Measurements from ENCODE around the gene GPR161. TPM values are rescaled to one million over a fixed set of nuclear protein-coding genes. Genes with fewer than 3 reads are reported as not detected.
A peak's percentile ranks its signal among the peaks of the same experiment; 100 is the strongest.

The GPR161 gene
- total RNA-seq, 1 experiment from 2014 or later = 13.4 TPM

DNA sequence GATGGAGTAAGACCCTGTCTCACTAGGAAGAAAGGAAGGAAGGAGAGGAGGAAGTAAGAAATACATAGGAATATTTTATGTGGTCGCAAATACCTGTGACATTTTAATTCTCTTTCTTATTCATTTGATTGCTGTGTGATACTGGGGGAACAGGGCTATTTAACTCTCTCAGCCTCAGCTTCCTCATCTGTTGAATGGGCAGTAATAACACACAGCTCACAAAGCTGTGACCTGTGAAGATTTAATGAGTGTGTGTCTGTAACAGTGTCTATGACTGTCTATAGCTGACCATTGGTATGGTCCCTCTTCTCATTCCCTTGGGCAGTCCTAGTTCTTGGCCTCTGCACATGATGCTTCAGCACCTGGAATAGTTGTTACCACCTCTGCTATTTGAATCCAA, 13.6 kb upstream of the GPR161 start:
- DNase-seq (ENCODE audit: low read depth) = no peak

DNA sequence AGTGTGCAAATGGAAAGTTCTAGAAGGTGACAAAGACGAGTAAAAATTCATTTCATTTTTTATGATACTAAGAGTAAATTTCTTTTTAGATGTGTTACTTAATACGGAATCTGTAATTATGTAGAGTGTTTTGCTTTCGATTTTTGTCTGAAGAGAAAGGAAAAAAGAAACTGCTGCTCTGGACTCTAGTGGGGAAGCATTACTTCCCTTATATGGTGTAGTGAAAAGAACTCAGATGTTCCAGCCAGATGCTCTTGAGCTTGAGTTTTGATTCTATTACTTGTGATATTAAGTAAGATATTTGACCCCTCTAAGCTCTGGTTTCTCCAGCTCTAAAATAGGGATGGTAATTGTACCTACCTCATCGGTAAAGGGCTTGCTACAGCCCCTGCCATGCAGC, 12.2 kb upstream of the GPR161 start:
- no peak for DNase-seq (ENCODE audit: low read depth)

DNA sequence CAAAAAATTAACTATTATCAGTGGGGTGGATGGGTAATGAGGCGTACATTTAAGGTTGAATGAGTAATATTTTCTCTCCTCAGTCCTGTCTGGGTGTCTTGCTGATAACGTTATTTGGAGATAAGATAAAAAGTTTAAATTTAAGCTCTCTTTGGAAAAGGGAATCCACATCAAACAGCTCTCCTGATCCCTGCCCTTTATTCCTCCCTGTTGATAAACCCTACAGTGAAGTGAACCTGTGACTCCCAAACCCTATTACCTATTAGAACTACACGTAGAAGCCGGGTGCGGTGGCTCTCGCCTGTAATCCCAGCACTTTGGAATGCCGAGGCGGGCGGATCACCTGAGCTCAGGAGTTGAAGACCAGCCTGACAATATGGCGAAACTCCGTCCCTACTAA, 9.9 kb upstream of the GPR161 start:
- no peak for DNase-seq (ENCODE audit: low read depth)

DNA sequence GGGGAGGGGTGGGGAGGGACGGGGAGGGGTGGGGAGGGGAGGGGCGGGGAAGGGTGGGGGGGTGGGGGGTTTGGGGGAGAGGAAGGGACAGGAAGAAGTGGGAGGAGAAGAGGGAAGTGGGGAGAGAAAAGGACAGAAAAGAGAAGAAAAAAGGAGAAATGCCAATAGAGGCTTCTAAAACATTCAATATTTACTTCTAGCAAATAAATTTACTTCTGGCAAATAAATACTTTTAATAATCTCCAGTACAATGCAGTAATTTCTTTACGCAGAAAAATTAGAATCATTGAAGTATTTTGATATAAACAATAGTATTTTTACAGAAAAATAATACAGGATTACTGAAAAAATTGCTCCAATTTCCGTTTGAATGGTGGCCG, 9.4 kb upstream of the GPR161 start:
- no peak for DNase-seq (ENCODE audit: low read depth)

DNA sequence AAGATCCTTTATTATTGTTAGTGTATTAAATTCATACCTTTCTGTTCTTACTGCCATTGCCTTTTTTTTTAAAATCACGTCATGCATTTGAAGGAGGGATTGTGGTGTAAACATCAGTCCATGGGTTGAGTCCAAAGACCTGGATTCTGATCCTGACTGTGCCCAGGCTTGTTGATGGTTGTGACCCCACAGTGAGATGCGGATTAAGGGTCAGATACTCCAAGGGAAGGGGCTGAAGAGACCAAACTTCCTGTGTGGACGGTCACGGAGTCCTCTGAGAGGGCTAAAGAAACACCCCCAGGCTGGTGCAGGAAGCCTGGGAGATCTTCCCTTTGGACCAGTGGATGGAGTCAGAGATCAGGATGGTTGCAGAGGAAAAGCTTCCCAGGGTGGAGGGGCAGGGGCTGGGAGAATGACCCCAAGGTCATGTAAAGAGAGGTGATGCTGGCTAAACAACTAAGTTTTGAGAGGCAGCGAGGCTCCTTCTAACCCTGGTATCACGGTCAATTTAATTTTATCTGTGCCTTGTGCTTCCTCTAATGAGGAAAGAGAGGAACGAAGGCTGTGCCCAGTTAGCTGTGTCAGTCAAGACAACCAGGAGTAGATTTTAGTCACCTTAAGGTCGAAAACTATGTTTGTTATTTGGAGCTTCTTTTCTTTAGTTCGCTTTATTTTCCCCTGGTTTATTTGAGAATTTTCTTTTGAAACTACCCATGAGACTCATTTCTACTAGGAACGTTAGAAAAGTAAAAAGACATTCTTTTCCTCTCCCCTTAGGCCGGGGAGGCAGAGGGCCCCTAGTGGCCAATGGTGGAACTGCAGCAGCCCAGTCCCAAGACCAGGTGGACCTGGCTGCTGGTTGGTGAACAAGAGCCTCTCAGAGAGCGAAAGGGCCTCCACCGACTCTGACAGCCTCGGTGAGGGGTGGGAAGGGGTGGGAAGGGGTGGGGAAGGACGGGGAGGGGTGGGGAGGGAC, 8.7 kb upstream of the GPR161 start:
- peak; percentile 76 for DNase-seq (ENCODE audit: low read depth)

DNA sequence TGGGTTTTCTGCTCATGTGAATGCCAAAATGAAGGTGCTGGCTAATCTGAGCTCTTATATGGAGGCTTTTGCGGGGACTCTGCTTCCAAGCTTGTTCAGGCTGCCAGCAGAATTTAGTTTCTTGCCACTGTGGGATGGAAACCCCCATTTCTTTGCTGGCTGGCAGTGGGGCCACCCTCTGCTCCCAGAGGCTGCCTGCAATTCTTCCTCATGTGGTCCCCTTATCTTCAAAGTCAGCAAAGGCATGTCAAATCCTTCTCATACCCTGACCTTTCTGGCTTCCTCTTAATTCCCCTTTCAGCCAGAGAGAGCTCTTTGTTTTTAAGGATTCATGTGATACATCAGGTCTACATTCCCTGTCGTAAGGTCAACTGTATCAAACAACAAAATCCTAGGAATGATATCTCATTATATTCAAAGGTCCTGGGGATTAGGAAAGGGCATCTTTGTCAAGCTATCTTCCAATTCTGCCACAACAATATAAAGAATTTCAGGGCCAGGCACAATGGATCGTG, 5.2 kb upstream of the GPR161 start:
- DNase-seq (ENCODE audit: low read depth) = no peak

DNA sequence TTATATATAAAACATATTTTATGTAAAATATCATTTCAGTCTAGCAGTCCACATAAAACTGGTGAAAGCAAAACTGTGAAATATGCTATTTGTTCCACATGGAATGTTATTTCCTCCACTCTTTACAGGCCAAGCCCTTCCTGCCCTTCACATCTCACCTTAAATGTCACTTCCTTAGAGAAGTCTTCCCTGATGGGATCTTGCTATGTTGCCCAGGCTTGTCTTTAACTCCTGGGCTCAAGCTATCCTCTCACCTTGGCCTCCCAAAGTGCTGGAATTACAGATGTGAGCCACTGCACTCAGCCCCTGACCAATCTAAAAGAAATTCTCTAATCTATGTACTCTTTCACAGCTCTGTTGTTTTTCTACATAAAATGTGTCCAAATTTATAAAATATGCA, 2.3 kb upstream of the GPR161 start:
- no peak for DNase-seq (ENCODE audit: low read depth)

DNA sequence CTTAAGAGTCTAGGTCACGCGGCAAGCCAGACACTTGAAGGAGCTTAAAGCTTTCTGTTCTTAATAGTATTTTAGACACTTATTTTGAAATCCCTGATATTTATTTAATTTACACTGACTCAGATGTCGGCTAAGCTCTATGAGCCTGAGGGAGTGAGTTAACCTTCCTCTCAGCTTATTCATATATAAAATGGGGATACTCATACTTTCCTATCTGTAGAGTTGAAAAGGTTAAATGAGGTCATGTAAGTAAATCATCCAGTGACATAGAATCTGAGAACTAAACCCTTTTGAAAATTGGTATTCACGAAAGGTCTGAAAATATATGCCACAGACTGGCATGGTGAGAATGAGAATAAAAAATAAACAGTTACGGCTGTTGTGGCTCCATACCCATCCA, 1.4 kb upstream of the GPR161 start:
- DNase-seq (ENCODE audit: low read depth) = no peak

DNA sequence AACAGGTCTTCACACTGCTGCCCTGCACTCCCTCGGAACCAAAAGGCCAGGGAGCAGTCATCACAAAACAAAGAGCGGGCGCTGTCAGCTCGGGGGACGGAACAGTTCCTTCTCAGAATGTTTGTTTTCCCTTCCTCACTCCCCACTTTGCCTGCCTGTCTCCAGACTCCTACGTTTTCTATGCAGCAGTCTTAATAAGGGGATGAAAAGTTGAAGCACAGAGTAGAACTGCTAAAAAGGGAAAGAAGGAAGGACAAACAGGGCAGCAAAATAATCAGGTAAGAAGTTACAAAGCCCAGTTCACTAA, 738 bp upstream of the GPR161 start:
- DNase-seq (ENCODE audit: low read depth) = no peak

DNA sequence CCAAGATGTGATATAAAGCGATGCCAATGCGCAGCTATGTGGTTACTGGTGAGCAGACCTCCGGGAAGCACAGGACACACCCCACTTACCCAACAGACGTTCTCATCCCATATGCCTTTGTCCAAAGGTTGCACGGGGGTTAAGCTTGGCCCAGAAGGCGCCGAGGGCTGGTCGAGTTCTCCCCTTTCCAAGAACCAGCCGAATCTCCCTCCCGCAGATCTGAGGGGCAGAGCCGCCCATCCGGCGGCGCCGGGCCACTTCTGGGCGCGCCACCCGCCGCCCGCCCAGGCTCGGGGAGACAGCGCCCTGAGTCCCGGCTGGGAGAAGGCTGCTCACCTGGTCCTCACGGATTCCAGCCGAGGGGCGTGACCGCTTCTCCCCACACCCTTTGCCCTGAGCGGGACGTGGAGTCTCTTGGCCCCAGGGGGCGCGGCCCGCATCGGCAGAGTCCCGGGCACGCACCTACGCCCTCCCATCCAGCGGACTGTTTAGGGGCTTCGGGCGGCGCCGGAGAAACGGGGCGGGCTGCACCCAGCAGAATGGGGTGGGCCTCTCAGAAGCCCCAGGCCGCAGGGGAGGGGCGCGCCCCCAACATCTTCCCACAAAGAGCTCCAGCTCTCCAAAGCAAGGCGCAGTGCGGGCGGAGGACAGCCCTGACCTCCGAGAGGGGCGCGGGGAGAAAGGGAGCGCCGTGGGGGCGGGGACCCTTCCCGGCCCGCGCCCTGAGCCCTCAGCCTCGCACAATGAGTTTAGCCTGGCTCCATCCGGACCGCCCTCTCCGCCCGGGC, 615 bp downstream of the GPR161 start:
- peak; percentile 20 for DNase-seq (ENCODE audit: low read depth)

DNA sequence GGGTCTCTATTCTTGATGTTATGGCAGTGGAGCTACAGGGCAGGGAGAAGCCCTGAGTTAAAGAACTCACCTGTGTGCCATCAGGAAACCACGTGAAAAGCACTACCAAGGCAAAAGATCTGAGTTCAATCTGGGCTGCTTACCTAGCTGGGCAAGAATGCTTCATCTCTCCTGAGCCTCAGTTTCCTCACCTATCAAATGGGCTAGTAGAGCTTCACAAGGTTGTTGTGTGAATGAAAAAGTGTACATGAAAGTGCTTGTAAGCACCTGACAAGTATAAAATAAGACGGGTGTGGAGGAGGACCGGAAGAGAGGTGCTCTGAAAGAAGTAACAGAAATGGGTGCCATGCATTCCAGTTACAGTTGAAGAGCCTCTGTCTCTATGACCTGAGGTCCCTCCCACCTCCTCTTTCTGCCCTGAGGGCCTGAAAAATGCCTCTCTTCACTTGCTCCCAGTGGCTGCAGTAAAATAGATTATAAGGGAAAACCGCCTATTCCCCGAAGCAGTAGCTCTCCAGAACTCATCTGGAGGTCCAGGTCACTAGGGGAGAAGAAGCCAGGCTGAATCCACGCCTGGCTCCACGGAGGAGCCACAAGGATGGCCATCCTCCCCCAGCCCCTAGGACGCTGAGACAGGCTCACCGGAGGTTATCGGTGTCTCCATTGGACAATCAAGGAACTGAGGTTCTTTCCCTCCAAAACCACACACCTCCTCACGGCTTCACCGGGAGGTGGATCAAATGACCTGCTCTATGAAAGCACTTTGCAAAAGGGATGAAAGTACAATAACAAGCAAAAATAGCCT, 1.4 kb downstream of the GPR161 start:
- DNase-seq (ENCODE audit: low read depth) = no peak

DNA sequence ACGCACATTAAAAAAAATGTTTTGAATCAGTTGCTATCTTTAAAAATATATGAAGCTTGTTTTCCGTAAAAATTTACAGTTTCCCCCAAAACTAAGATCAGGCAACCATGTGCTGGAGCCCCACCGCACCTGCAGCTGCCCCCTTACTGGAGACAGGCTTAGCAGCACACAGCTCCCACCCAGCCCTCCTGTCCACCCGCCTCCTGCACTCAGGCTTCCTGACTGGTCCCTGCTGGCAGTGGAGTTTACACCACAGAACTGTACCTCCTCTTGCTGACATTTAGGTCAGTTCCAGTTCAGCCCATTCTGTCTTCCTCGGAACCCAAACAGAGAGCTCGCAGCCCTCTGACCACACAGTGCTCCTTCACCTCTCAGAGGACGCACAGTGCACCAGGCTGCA, 2.1 kb downstream of the GPR161 start:
- no peak for DNase-seq (ENCODE audit: low read depth)

DNA sequence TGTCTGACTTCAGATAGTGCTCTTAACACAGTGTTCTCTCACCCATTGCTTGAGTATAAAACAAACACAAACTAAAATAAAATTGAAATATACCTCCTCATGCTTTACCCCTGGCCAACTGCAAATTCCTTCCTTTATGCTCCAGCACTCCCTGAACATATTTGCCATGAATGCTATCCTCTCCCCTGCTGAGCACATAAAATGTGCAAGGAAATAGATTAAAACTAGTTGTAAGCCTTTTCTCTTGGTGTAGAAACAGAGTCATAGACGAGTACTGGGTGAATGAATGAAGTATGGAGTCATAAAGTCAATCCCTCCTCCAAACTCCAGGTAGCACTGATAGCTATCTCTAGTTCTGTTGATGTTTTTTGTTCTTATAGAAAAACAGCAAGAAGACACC, 2.6 kb downstream of the GPR161 start:
- DNase-seq (ENCODE audit: low read depth) = no peak

DNA sequence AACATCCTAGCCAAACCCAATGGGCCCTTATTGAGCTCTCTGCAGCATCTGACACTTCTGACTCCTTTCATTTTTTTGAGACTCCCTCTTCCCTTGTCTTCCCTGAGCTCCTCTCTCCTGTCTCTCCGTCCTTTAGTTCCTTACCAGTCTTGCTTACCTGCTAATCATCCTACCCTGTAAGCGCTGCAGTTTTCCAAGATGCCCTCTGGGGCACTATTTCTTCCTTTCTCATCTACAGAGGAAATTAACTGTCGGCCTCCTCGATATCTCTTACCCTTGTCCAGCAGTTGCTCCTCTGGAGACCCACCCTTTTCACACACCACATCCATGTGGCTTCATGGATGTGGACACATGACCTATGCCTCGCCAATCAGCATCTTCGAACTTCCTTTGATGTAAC, 6.8 kb downstream of the GPR161 start:
- DNase-seq (ENCODE audit: low read depth) = no peak

DNA sequence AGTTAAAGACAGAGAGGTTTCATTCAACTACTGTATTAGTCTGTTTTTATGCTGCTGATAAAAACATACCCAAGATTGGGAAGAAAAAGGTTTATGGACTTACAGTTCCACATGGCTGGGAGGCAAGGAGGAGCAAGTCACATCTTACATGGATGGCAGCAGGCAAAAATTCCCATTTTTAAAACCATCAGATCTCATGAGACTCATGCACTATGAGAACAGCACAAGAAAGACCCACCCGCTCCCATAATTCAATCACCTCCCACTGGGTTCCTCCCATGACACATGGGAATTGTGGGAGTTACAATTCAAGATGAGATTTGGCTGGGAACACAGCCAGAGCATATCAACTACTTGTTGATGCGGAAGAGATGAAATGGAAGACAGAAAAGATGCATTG, 9.2 kb downstream of the GPR161 start:
- DNase-seq (ENCODE audit: low read depth) = no peak

DNA sequence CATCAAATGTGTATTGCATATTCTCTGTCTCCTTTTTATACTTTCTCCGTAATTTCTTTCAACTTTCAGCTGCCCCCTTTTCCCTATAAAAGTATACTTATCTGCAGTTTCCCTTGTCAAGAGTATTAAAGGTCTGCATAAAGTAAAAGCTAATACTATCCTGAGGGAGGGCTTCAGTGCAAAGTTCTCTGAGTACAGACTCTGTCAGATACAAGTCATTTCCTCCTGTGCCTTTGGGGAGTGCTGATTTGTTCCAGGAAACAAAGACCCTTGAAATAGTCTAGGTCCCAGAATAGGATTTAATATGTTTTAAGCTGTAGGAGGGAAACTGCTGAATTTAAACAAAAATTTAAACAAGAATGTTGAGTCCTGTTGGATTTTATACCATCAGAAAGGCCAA, 11.7 kb downstream of the GPR161 start:
- DNase-seq (ENCODE audit: low read depth) = no peak

DNA sequence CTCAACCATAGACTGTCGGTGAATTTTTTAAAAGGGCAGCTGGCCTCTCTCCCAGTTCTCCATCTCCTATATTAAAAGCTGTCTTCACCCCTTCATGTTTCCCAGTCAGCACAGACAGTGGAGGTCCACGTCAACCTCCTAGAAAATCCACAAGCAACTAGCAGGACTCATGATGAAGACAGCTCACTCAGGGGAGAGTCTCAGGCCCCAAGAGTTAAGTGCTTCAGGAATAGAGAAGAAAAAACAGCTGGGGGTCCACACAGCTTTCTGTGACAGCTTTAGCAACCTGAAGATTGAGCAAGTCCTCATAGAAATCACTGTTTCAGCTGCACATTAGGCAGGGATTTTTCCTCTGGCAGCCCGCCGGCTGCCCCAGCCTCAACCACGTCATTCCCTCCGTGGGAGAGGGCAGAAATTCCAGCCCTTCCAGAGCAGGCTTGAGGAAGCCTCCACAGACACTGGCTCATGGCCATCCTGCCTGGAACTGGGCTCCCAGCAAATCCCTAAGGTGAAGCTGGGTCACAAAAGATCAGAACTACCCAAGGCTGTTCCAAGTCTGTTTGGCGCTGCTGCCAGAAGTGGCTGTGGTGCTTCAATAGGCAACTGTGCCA, 15.2 kb downstream of the GPR161 start:
- DNase-seq (ENCODE audit: low read depth) = no peak

DNA sequence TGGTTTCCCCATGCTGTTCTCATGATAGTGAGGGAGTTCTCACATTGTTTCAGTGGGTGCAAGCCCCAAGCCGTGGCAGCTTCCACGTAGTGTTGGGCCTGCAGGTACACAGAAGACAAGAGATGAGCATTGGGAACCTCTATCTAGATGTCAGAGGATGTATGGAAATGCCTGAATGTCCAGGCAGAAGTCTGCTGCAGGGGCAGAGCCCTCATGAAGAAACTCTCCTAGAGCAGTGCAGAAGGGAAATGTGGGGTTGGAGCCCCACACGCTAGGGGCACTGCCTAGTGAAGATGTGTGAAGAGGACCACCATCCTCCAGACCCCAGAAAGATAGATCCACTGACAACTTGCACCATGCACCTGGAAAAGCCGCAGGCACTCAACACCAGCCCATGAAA, 17.0 kb downstream of the GPR161 start:
- no peak for DNase-seq (ENCODE audit: low read depth)

DNA sequence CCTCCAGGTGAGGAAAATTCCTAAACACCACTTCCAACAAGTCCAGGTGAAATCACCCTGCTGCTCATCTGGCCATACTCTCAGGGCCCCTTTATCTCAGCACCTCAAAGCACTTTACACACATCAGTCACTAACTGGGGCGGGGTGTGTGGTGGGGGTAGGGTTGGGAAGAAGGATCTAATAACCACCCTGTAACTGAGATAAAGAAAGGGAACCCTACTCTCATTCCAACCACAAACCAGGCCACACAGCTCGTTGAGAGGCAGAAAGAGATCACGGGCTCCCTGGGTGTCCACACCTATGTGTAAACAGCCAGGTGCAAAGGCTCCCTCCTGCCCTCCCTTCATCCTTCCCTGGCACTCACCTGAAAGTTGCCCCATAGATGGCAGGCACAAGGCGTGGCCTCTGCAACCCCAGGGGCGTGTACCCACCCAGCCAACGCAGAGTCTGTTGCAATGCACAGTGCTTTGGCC, 20.4 kb downstream of the GPR161 start:
- no peak for DNase-seq (ENCODE audit: low read depth)

DNA sequence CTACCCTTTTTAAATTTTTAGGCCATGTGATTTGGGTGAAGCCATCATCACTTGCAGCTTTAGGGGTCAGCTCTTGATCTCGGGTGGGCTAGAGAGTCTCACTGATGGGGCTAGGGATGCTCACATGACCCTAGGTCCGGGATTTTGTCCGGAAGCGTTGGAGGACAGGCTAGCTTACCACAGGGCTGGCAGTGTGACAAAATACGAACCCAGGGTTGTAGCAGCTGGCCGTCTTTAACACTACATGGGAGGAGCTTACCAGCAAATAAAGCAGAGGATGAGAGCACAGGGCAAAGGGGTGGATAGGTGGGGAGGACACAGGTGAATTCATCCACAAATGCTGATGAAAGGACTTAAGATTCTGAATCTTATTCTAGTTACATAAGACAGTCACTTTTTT, 21.9 kb downstream of the GPR161 start:
- no peak for DNase-seq (ENCODE audit: low read depth)

DNA sequence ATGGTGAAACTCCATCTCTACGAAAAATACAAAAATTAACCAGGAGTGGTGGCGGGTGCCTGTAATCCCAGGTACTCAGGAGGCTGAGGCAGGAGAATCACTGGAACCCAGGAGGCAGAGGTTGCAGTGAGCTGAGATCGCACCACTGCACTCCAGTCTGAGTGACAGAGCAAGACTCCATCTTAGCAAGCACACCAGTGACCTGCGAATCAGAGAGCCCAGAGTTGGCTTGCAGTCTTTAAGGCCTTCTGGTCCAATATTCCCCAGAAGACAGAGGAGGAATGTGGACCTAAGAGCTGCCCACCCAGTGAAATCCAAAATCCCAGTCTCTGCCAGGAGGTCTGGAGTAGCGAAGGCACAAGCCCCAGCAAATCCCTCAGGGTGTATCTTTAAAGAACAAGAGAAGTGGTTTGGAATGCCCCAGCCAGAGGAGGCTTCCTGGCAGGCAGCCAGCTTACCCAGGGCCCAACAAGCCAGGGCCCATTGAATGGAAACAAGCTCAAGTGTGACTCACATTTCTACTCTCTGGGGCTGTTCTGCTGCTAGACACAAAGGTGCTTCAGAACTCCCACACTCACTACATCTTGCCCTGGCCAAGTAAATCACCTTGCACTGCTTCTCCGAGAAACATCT, 23.9 kb downstream of the GPR161 start:
- peak; percentile 83 for DNase-seq (ENCODE audit: low read depth)
